HUES64 (cell line): Measurements from ENCODE around the gene FUT2.

Experiments used
- H3K27ac ChIP-seq: 2 replicates; pipeline ENCODE4 v1.7.0; 2013; ENCODE audit warnings: low read depth, low read length, inconsistent platforms
- H3K27me3 ChIP-seq: 2 replicates; pipeline ENCODE4 v1.6.1; 2013; ENCODE audit warnings: mild to moderate bottlenecking, low read length; ENCODE audit not compliant: insufficient read depth
- H3K36me3 ChIP-seq: 2 replicates; pipeline ENCODE4 v1.6.1; 2013; ENCODE audit warnings: mild to moderate bottlenecking, low read length; ENCODE audit not compliant: insufficient read depth
- H3K4me1 ChIP-seq: 2 replicates; pipeline ENCODE4 v1.6.1; 2013; ENCODE audit warnings: mild to moderate bottlenecking, low read length, moderate library complexity; ENCODE audit not compliant: insufficient read depth
- H3K4me3 ChIP-seq: 2 replicates; pipeline ENCODE4 v1.5.1; 2013; ENCODE audit warnings: mild to moderate bottlenecking, low read length, moderate library complexity
- H3K9ac ChIP-seq: 2 replicates; pipeline ENCODE4 v1.6.1; 2013; ENCODE audit warnings: mild to moderate bottlenecking, low read depth, low read length
- H3K9me3 ChIP-seq: 2 replicates; pipeline ENCODE4 v1.6.1; 2013; ENCODE audit warnings: low read depth, low read length; ENCODE audit not compliant: insufficient read depth
- WGBS: fragments of 150-250, 120-280 bp; methylation state at CpG from one replicate; pipeline ENCODE4 v1.1.7; 2013; ENCODE audit warnings: missing lambda C conversion rate; 5-methylcytosine and 5-hydroxymethylcytosine counted together

Gene FUT2

GRCh38 chr19:48659768-48660167 is 36.0 kb upstream of the FUT2 start:
- Histone ChIP-seq H3K9me3 (no peaks in the 10 kb centered on the region), H3K9ac (no peak overlapping the region), H3K27ac (no peak overlapping the region), H3K27me3 (no peaks in the 10 kb centered on the region), H3K4me3 (no peak overlapping the region), H3K4me1 (peaks cover 4% of the 10 kb centered on the region; the same call in 1 of the 2 replicates), H3K36me3 (no peaks in the 10 kb centered on the region)
- 88% methylated on average over 5 of the region's 5 CpGs for WGBS

DNA sequence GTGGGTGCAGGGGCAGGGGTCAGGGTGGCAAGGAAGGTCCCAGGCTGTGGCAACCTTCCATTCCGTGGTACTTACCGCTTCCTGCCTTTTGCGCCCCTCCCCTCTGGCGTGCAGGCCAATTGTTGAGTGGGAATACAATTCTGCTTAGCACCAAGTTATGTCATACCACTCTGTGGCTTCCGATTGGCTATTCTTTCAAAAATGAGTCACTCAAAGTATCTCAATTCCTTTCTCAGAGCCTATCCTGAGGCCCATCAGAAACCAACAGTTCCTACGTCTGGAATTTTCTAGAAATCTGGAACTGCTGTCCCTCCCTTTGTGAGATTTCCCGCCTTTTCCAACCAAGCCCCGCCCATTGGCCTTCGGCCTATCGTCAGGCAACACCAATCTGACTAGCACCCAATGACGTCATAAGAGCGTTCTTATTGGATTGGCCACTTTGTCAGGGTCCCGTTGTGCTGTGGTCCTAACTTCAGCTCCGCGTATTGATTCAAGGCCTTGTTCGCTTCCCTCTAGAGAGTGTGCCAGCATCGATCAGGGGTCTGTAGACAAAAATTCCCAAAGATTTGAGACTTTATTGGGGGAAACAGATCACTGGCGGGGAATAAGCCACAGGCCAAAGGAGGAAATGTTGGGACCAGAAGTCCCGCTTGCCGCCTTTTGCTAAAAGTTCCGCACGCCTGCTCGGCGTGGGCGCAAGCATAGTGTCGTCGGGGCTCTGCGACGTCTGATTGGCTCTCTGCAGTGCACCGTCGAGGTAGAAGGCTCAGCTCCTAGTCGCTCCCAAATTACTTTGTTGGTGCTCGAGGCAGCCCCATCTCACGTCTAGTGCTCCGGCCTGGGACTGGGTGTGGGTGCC is 34.7 kb upstream of the FUT2 start:
- no peak overlapping the region for H3K27ac ChIP-seq
- no peak overlapping the region for H3K9ac ChIP-seq
- H3K9me3 ChIP-seq = no peaks in the 10 kb centered on the region
- 88% methylated on average over 35 of the region's 35 CpGs for WGBS
- H3K27me3 ChIP-seq = no peaks in the 10 kb centered on the region
- H3K4me1 ChIP-seq = 0 out of 2 replicates have a peak, but pooled peaks cover 3% of the 10 kb centered on the region
- H3K36me3 ChIP-seq = no peaks in the 10 kb centered on the region
- no peak overlapping the region for H3K4me3 ChIP-seq

DNA sequence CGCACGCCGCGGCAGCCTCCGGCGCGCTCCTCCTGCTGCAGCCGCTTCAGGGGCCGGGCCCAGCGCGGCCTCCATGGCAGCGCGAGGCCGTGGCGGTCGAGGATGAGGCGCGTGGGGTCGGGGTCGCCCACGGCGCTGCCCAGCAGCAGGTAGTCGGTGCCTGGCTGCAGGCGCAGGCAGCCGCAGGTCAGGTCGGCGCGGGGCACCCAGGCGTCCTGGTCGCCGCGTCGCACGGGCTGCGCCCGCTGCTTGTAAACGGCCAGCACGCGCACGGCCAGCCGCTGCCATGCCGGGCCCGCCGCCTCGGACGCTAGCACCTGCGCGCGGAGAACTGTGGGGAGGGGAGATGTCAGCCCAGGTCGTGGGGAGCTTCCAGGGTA is 34.1 kb upstream of the FUT2 start:
- Histone ChIP-seq H3K27me3 (no peaks in the 10 kb centered on the region), H3K36me3 (no peaks in the 10 kb centered on the region), H3K27ac (no peak overlapping the region), H3K9me3 (no peaks in the 10 kb centered on the region), H3K4me3 (no peak overlapping the region), H3K4me1 (0 out of 2 replicates have a peak, but pooled peaks cover 3% of the 10 kb centered on the region), H3K9ac (no peak overlapping the region)
- WGBS = 96% methylated on average over 50 of the region's 50 CpGs

GRCh38 chr19:48663667-48664066 is 32.1 kb upstream of the FUT2 start:
- 91% methylated on average over 4 of the region's 4 CpGs for WGBS
- Histone ChIP-seq H3K27me3 (no peaks in the 10 kb centered on the region), H3K9ac (no peak overlapping the region), H3K27ac (no peak overlapping the region), H3K4me1 (no peaks in the 10 kb centered on the region), H3K4me3 (no peak overlapping the region), H3K9me3 (no peaks in the 10 kb centered on the region), H3K36me3 (no peaks in the 10 kb centered on the region)

DNA sequence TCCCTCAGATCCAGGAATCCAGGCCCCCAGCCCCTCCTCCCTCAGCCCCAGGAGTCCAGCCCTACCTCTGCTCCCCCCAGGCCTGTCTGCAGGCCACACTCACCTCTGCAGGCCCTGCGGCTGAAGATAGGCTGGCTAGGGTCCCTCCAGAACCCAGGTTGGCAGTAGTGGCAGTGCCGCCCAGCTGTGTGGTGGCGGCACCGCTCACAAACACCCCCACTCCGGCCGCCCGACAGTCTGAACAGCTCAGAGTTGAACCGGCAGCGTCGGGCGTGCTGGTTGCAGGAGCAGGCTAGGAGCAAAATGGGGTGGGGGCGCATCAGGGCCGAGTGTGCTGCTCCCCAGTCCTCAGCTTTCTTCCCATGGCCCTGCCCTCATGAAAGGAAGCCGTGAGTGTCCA is 31.3 kb upstream of the FUT2 start:
- WGBS = 90% methylated on average over 14 of the region's 14 CpGs
- Histone ChIP-seq H3K9me3 (no peaks in the 10 kb centered on the region), H3K27ac (no peak overlapping the region), H3K36me3 (no peaks in the 10 kb centered on the region), H3K9ac (no peak overlapping the region), H3K27me3 (no peaks in the 10 kb centered on the region), H3K4me3 (no peak overlapping the region), H3K4me1 (no peaks in the 10 kb centered on the region)

DNA sequence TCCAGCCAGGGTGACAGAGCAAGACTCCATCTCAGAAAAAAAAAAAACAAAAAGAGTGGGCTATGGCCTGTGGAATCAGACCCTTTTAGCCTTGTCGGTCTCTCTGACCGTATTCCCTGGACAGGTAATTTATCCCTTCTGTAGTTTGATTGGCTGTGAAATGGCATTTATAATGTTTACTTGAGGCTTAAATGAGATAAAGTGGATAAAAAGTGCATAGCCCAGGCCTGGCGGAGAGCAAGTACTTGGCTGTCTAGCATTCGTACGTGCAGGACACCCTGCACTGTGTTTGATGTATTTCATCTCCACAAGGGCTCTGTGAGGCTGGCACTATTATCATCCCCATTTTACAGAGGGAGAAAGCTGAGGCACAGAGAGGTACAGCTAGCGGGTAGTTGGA is 30.0 kb upstream of the FUT2 start:
- WGBS = 93% methylated on average over 6 of the region's 6 CpGs
- Histone ChIP-seq H3K27me3 (no peaks in the 10 kb centered on the region), H3K4me1 (no peaks in the 10 kb centered on the region), H3K36me3 (no peaks in the 10 kb centered on the region), H3K9me3 (no peaks in the 10 kb centered on the region), H3K4me3 (no peak overlapping the region), H3K27ac (no peak overlapping the region), H3K9ac (no peak overlapping the region)

GRCh38 chr19:48668332-48668731 is 27.4 kb upstream of the FUT2 start:
- 85% methylated on average over 3 of the region's 3 CpGs for WGBS
- Histone ChIP-seq H3K4me1 (0 out of 2 replicates have a peak, but pooled peaks cover 2% of the 10 kb centered on the region), H3K9me3 (no peaks in the 10 kb centered on the region), H3K27ac (no peak overlapping the region), H3K9ac (no peak overlapping the region), H3K27me3 (peaks cover under 1% of the 10 kb centered on the region; the same call in 1 of the 2 replicates), H3K36me3 (no peaks in the 10 kb centered on the region), H3K4me3 (no peak overlapping the region)

- 94% methylated on average over 1 of the region's 2 CpGs for WGBS
- Histone ChIP-seq H3K4me3 (no peak overlapping the region), H3K9me3 (no peaks in the 10 kb centered on the region), H3K27me3 (peaks cover 5% of the 10 kb centered on the region), H3K27ac (no peak overlapping the region), H3K9ac (no peak overlapping the region), H3K4me1 (0 out of 2 replicates have a peak, but pooled peaks cover 6% of the 10 kb centered on the region), H3K36me3 (no peaks in the 10 kb centered on the region)
These were observed 27.0 kb upstream of the FUT2 start for GRCh38 chr19:48668761-48669160.

GRCh38 chr19:48669903-48670668 is 25.7 kb upstream of the FUT2 start:
- Histone ChIP-seq H3K4me1 (peaks cover 19% of the 10 kb centered on the region), H3K9ac (no peak overlapping the region)
- 95% methylated on average over 26 of the region's 26 CpGs for WGBS

DNA sequence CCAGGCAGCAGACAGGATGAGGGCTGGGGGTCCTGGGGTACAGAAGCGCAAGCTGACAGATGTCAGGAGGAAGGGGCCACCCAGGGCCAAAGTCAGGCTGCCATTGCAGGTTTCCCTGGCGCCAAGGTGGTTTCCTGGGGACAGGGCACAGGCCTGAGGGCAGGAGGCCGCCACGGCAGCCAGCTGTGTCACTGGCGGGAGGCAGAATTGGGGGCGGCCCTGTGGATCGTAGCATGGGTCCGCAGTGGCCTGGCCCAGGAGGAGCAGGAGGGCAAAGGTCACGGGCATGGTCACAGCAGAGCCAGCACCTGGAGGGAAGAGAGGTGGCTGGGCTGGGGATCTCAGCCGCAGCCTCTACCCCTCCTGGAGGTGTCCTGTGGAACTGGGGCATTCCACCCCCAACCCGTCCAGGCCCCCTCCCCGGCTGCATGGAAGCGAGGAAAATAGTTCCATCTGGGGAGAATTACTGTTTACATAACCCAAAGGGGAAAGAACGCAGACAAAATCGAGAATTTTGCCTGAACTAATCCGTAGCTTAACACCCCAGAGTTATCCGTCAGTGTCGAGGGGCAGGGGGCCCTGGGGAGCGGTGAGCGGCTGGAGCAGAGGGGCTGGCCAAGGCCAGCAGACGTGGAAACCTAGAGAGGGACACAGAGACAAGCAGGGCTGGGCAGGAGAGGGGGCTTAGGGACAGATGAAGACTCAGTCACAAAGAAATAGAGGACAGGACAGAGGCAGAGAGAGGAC is 24.9 kb upstream of the FUT2 start:
- no peak overlapping the region for H3K9ac ChIP-seq
- WGBS = 88% methylated on average over 21 of the region's 21 CpGs
- no peaks in the 10 kb centered on the region for H3K9me3 ChIP-seq
- H3K4me1 ChIP-seq = peaks cover 25% of the 10 kb centered on the region
- no peak overlapping the region for H3K4me3 ChIP-seq
- H3K36me3 ChIP-seq = no peaks in the 10 kb centered on the region
- no peak overlapping the region for H3K27ac ChIP-seq
- H3K27me3 ChIP-seq = peaks cover 11% of the 10 kb centered on the region

More at GRCh38 chr19:48669903-48670668, 25.7 kb upstream of the FUT2 start:
- H3K4me3 ChIP-seq = no peak overlapping the region
- H3K27me3 ChIP-seq = peaks cover 11% of the 10 kb centered on the region
- no peak overlapping the region for H3K27ac ChIP-seq
- no peaks in the 10 kb centered on the region for H3K9me3 ChIP-seq
- no peaks in the 10 kb centered on the region for H3K36me3 ChIP-seq
